Gastrocnemius medialis (tissue), 4 donors: ENCODE results near the gene AMDHD1.

Source experiments
- CTCF ChIP-seq, 5 experiments: fragments of 450-650 bp in 3 of 5; fragments of 200-600 bp in 2 of 5; sonication (generic) in 2 of 5; IDR thresholded peaks in 4 of 5; conservative IDR thresholded peaks in 1 of 5; 1 replicate in 4 of 5; 2 replicates in 1 of 5; pipeline ENCODE4 v1.5.1; 2016 to 2019; ENCODE audit warnings: antibody characterized with exemption in 5 of 5, mild to moderate bottlenecking in 3 of 5, moderate library complexity in 3 of 5
- POLR2A ChIP-seq, 2 donors: fragments of 450-650 bp; IDR thresholded peaks; one replicate each; pipeline ENCODE4 v1.6.1; 2017; ENCODE audit warnings: antibody characterized with exemption in 2 of 2, mild to moderate bottlenecking in 2 of 2, moderate library complexity in 2 of 2

GRCh38 chr12:95942524-95943329 lies 404 bp upstream of the AMDHD1 start, which contains the start of gene CCDC38:
- no peak for TF ChIP-seq CTCF (IDR thresholded peaks at IDR 0.05 in 4 of 5, conservative IDR thresholded peaks at IDR 0.05 in 1 of 5)
- peak in 1 of 2 donors; percentile 25 for TF ChIP-seq POLR2A (IDR thresholded peaks at IDR 0.05)
